HG02610 (cell line): ENCODE data around the gene MEST.
"Not testable (repeated sequence)": the region's sequence is repeated elsewhere in the genome, so short reads cannot be mapped to it uniquely, and the experiment has no call there.

Experiments
- ATAC-seq: cut with Tn5 transposase; IDR thresholded peaks from one replicate; pipeline ENCODE4 v1.9.1; 2021; ENCODE audit warnings: mild to moderate bottlenecking, moderate library complexity; ENCODE audit not compliant: unreplicated experiment

Gene MEST

DNA sequence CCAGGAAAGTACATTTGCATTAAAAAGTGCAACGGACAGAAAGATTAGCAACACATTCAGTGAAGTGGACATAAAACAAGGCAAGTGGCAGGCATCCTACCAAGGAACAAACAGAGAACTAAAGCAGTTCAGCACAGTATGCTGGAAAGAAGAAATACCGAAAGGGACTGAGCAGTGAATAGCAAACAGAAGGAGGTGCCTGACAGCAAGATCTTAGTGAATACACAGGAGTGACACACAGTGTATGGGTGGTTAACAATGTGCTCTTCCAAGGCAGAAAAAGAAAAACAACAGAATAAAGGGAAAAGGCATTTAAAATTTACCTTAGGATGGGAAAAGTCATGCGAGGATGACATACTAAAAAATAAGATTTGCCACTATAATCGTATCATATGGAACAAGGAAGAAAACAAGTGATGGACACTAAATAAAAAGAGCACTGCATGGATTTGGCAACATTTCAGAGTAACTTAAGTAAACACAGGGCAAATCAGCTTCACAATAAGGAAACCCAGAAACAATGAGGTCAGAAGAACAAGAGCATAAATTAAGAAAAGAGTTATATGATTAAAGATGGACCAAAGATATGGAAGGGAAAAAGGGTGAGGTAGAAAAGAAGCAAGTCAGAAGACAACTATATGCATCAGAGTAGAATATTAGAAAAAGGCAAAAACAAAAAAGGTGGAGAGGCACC, 29.5 kb downstream of the MEST start:
- ATAC-seq = no peak

- ATAC-seq = not testable (repeated sequence)
Measured at GRCh38 chr7:130523519-130524125, 31.7 kb downstream of the MEST start.

- ATAC-seq = no peak
Measured at GRCh38 chr7:130524628-130525027, 32.7 kb downstream of the MEST start.

DNA sequence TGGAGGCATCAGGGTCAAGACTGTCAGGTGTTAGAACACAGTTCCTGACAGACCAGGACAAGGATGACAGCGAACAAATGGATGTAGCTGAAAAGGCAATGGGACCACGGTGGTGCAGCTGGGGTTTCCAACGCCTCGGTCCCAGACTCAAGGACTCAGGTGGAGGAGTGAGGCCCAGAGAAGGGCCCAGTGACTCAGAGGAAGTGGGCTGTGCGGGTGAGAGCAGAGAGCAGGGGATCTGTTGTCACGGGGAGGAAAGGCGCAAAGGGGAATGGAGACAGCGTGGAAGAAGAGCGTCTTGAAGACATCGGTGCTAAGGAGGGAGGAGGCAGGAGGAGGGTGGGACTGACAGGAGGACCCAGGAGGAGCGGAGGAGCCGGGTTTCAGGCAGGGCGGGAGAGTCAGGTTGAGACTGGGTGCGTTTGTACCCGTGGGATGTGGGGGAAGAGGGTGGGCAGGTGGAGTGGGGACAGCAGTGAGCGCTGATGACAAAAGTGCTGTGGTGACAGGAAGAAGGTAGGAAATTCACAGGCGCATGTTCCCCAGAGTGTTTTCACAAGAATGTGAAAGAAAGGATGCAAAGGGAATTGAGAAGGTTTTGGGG, 36.0 kb downstream of the MEST start:
- ATAC-seq = not testable (repeated sequence)

DNA sequence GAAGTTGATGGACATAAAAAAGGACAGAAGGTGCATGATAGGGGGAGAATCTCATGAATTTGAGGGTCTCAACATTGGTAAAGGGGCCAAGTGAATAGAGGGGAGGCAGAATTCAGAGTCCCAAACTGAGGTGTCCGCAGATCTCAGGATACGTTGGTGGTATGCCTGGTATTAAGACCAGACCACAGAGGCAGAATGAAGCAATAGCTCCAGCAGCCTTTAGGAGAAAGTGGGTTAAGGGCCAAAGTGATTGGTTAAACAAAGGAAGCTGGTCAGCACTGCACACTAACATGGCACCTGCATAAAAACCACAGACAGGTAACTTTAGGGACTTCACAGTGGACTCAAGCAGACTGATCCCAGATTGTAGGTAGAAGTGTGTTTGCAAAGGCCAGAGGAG, 37.5 kb downstream of the MEST start:
- ATAC-seq = no peak

DNA sequence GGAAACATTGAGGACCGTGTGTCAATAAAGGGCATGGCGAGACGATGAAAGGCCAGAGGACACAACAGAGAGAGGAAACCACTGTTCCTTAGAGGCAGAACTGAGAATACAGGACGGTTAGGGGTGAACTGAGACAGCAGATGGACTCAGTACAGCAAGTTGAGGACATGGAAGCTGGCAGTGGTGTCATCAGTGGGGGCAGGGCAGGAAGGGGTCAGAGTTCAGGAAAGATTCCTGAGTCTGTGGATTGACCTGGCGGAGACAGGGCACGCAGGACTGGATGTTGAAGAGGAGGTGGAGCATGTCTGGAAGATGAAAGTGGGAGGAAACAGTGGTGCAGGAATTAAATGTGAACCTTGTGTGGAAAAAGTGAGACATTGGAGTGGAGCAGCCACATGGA, 46.0 kb downstream of the MEST start:
- ATAC-seq = not testable (repeated sequence)

DNA sequence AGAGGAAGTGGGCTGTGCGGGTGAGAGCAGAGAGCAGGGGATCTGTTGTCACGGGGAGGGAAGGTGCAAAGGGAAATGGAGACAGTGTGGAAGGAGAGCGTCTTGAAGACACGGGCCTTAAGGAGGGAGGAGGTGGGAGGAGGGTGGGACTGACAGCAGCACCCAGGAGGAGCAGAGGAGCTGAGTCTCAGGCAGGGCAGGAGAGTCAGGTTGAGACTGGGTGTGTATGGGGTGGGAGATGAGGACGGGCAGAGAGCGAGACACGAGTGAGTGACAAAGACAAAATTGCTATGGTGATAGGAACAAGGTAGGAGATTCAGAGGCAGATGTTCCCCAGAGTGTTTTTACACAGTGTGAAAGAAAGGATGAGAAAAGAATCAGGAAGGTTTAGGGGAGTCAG, 49.4 kb downstream of the MEST start:
- not testable (repeated sequence) for ATAC-seq

GRCh38 chr7:130542297-130542696, 50.4 kb downstream of the MEST start:
- not testable (repeated sequence) for ATAC-seq

DNA sequence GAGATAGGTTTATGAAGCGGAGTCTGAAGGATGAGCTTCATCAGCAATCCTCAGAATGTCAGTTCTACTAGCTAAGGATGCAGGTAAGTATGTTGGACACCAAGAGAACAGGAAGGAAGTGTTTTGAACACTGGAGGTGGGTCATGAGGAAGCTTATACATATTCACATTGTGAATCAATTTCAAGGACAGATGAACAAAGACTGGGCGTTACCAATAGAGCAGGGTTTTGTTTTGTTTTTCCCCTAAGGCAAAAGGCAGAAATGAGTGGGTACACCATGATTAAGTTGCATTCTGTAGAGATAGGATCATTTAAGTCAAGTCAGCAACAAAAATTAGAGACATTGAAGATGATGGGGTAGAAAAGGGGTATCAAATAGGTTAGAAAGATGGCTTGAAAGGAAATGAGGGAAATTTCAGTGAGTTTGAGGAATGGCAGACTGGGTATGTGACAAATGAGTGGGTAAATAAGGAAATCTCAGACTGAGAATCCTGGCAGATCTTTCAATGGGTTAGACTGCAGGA, 51.7 kb downstream of the MEST start:
- ATAC-seq = no peak

GRCh38 chr7:130544356-130544755, 52.5 kb downstream of the MEST start:
- no peak for ATAC-seq

- ATAC-seq = no peak
Measured at GRCh38 chr7:130553398-130554029, 61.6 kb downstream of the MEST start.

- no peak for ATAC-seq
Measured at GRCh38 chr7:130554481-130554880, 62.6 kb downstream of the MEST start.
